Panc1 (cell line): ENCODE measurements around the gene RIPOR3. TPM values are rescaled to one million over a fixed set of nuclear protein-coding genes. Genes with fewer than 3 reads are reported as not detected.

Experiments
- ATAC-seq: fragments of 200-7000 bp; cut with Tn5 transposase; 2 replicates; pipeline ENCODE4 v1.9.1; 2020; ENCODE audit warnings: mild to moderate bottlenecking, moderate library complexity
- BruUV-seq: library from RNA; stranded (reverse); fragments of 400-500 nt; replicated peaks from 2 replicates; lab custom pipeline; 2021; lab: Mats Ljungman, UMichigan
- CTCF ChIA-PET: fragments of 300-600 bp; sonication (Branson Sonifier 250); formaldehyde crosslinking; loops from one replicate; lab custom pipeline; 2022; ENCODE audit warnings: antibody characterized with exemption; lab: Charles Lee
- POLR2A ChIA-PET: fragments of 300-600 bp; sonication (Branson Sonifier 250); formaldehyde crosslinking; loops from one replicate; lab custom pipeline; 2022; ENCODE audit warnings: antibody characterized with exemption; lab: Charles Lee
- DNase-seq: peaks from one replicate; pipeline ENCODE4 v3.0.0-alpha.2; 2010; ENCODE audit warnings: low read depth, low spot score
- H3K27ac ChIP-seq: 2 replicates; pipeline ENCODE4 v1.5.1; 2011; ENCODE audit warnings: mild to moderate bottlenecking, low read length, inconsistent platforms
- H3K27me3 ChIP-seq: fragments of 200-500 bp; sonication (Bioruptor generic); 2 replicates; pipeline ENCODE4 v1.6.0; 2014; ENCODE audit warnings: low read length, inconsistent platforms; ENCODE audit not compliant: control insufficient read depth, insufficient read depth
- H3K36me3 ChIP-seq: fragments of 200-500 bp; sonication (Bioruptor generic); 2 replicates; pipeline ENCODE4 v1.5.1; 2014; ENCODE audit warnings: inconsistent platforms, mild to moderate bottlenecking, low read length, moderate library complexity; ENCODE audit not compliant: control insufficient read depth, insufficient read depth
- H3K4me1 ChIP-seq: 2 replicates; pipeline ENCODE4 v1.5.1; 2011; ENCODE audit warnings: inconsistent platforms, mild to moderate bottlenecking, low read length, moderate library complexity; ENCODE audit not compliant: control insufficient read depth, insufficient read depth
- H3K4me3 ChIP-seq, 2 experiments: 2 replicates each; pipeline ENCODE4 v1.5.1; 2011 to 2012; ENCODE audit warnings: low read depth in 2 of 2, low read length in 2 of 2, mild to moderate bottlenecking in 2 of 2, inconsistent platforms in 1 of 2, moderate library complexity in 1 of 2
- H3K9me3 ChIP-seq: fragments of 200-500 bp; sonication (Bioruptor generic); 2 replicates; pipeline ENCODE4 v1.5.1; 2014; ENCODE audit warnings: low read depth, mild to moderate bottlenecking, inconsistent platforms, low read length, moderate library complexity; ENCODE audit not compliant: control insufficient read depth, insufficient read depth
- CTCF ChIP-seq: fragments of 450-650 bp; IDR thresholded peaks from 2 replicates; pipeline ENCODE4 v1.5.1; 2017; ENCODE audit warnings: mild to moderate bottlenecking
- POLR2AphosphoS5 ChIP-seq: IDR thresholded peaks from 2 replicates; pipeline ENCODE4 v1.6.1; 2012; ENCODE audit warnings: mild to moderate bottlenecking, low read depth, low read length, moderate library complexity
- REST ChIP-seq, 2 experiments: IDR thresholded peaks; 2 replicates each; pipeline ENCODE4 v1.6.1; 2011 to 2012; ENCODE audit warnings: low read depth in 2 of 2, control low read depth in 1 of 2, low read length in 1 of 2, mild to moderate bottlenecking in 1 of 2, moderate library complexity in 1 of 2; ENCODE audit not compliant: insufficient read depth in 1 of 2
- SIN3A ChIP-seq: IDR thresholded peaks from 2 replicates; pipeline ENCODE4 v1.6.1; 2012; ENCODE audit warnings: low read depth, mild to moderate bottlenecking, low read length, moderate library complexity, borderline replicate concordance; ENCODE audit not compliant: insufficient read depth
- TCF7L2 ChIP-seq: IDR thresholded peaks from 2 replicates; pipeline ENCODE4 v1.6.1; 2011; ENCODE audit warnings: mild to moderate bottlenecking, low read depth, low read length, inconsistent platforms
- in situ Hi-C: cut with HindIII; loops from 2 replicates; pipeline ENCODE4 v1.10.0; 2016; ENCODE audit warnings: low sequenced_read_pairs, low pct_unique_long_range_greater_than_20kb
- intact Hi-C: fragments of 100-400 bp; cut with micrococcal nuclease; formaldehyde crosslinking; loops from one replicate; pipeline ENCODE4 v1.10.0; 2022; ENCODE audit not compliant: unreplicated experiment
- total RNA-seq: library from RNA; stranded (reverse); gene quantifications from one replicate; pipeline ENCODE4 v1.2.1, GENCODE V29; 2021; ENCODE audit not compliant: unreplicated experiment

RIPOR3 gene
- total RNA-seq, 1 experiment from 2014 or later: 92.5 TPM

GRCh38 chr20:50563133-50563944 lies 128.0 kb downstream of the RIPOR3 start:
- TF ChIP-seq SIN3A (no peak), REST (IDR thresholded peaks at IDR 0.05; ENCODE audit: insufficient read depth in 1 of 2, low read depth in 2 of 2, low read length in 1 of 2) (no peak), POLR2AphosphoS5 (no peak), TCF7L2 (no peak), CTCF (no peak)
- ATAC-seq (no peak), DNase-seq (no peak)
- H3K9me3 ChIP-seq: no peaks in the 10 kb centered on the region
- in situ Hi-C loops: no loop called here
- no peak overlapping the region for H3K4me3 ChIP-seq
- BruUV-seq: no TSS peak
- POLR2A ChIA-PET: no interaction called here
- H3K27me3 ChIP-seq: no peaks in the 10 kb centered on the region
- peaks cover 19% of the 10 kb centered on the region for H3K4me1 ChIP-seq
- no peak overlapping the region for H3K27ac ChIP-seq
- intact Hi-C loops: no loop called here
- CTCF ChIA-PET: interaction anchor here (1.1 kb wide), 1 partner anchor 99 kb away, joined by 3 read pairs; no protein-coding TSS in a partner anchor
- no peaks in the 10 kb centered on the region; the same call in 1 of the 2 replicates for H3K36me3 ChIP-seq

DNA sequence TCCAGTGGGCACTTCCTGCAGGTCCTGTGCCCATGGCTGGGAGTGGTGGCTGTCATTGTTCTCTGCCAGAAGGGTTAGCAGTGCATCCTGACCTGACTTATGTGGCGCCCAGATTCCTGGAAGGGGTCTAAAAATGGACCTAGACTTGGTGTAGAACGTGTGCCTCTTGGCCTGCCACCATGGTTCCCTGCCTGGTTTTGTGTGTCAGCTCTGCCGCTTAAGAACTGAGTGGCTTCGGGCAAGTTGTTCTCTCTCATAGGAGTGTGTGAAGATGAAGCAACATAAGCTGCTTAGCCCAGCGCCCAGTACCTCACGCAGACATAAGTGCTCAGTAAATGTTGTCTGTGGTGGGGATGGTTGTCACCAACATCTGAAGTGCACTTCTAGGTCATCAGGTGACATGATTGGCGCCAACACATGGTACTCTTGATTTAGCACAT lies 129.1 kb downstream of the RIPOR3 start:
- Histone ChIP-seq H3K9me3 (no peaks in the 10 kb centered on the region), H3K4me1 (peaks cover 19% of the 10 kb centered on the region), H3K27me3 (no peaks in the 10 kb centered on the region), H3K36me3 (no peaks in the 10 kb centered on the region; the same call in 1 of the 2 replicates), H3K4me3 (no peak overlapping the region), H3K27ac (peak overlapping the region; percentile 77)
- DNase-seq (no peak), ATAC-seq (no peak)
- CTCF ChIA-PET: interaction anchor here (1.1 kb wide), 1 partner anchor 98 kb away, joined by 3 read pairs; no protein-coding TSS in a partner anchor
- intact Hi-C loops (no loop called here), in situ Hi-C loops (no loop called here)
- TF ChIP-seq REST (IDR thresholded peaks at IDR 0.05; ENCODE audit: insufficient read depth in 1 of 2, low read depth in 2 of 2, low read length in 1 of 2) (no peak), CTCF (no peak), POLR2AphosphoS5 (no peak), SIN3A (no peak), TCF7L2 (no peak)
- POLR2A ChIA-PET: interaction anchor here (0.5 kb wide), 1 partner anchor 21 kb away, joined by 3 read pairs; no protein-coding TSS in a partner anchor
- no TSS peak for BruUV-seq
